K562 (cell line): Measurements from ENCODE around the gene ANKRD16. TPM values are rescaled to one million over a fixed set of nuclear protein-coding genes. Genes with fewer than 3 reads are reported as not detected.

Experiments used
- ATAC-seq: fragments of 200-7000 bp; cut with Tn5 transposase; 3 replicates; pipeline ENCODE4 v1.9.1; 2020; ENCODE audit warnings: moderate library complexity
- BruUV-seq: library from RNA; stranded (reverse); fragments of 400-500 nt; replicated peaks from 2 replicates; lab custom pipeline; 2021; lab: Mats Ljungman, UMichigan
- CTCF ChIA-PET: fragments of 300-600 bp; formaldehyde crosslinking; extraction: SDS; loops from one replicate; lab custom pipeline; 2021; ENCODE audit warnings: low intra/inter-chr PET ratio; lab: Yijun Ruan, JAX
- POLR2A ChIA-PET: fragments of 300-600, 350-650 bp; sonication (Branson Sonifier 250); formaldehyde crosslinking; extraction: SDS; loops from one replicate; lab custom pipeline; 2021; ENCODE audit warnings: antibody characterized with exemption, inconsistent platforms; lab: Yijun Ruan, JAX
- DNase-seq, 4 experiments: peaks; one replicate each; pipeline versions ENCODE4 v3.0.0 to v3.0.0-alpha.2; 2011 to 2018; ENCODE audit warnings: low spot score in 3 of 4, mixed read lengths in 3 of 4; ENCODE audit errors: extremely low read depth in 1 of 4
- FAIRE-seq: peaks from 2 replicates; lab custom pipeline; 2011; peaks lifted over from hg19 to GRCh38; lab: Jason Lieb, UNC
- H2AFZ ChIP-seq: 2 replicates; pipeline ENCODE4 v1.6.0; 2011; ENCODE audit warnings: low read depth, low read length, control low read depth, inconsistent platforms
- H3K27ac ChIP-seq: fragments of 200-600 bp; 3 replicates; pipeline ENCODE4 v1.8.0; 2011; ENCODE audit warnings: low read depth, mild to moderate bottlenecking, control low read depth, inconsistent platforms, low read length, moderate library complexity, mixed read lengths; ENCODE audit errors: extremely low read depth
- H3K27me3 ChIP-seq, 2 experiments: fragments of 300-600 bp in 1 of 2; 2 replicates in 1 of 2; 3 replicates in 1 of 2; pipeline versions ENCODE4 v1.6.0 to v1.8.0; 2011; ENCODE audit warnings: inconsistent platforms in 2 of 2, low read length in 2 of 2, mild to moderate bottlenecking in 1 of 2, mixed read lengths in 1 of 2, moderate library complexity in 1 of 2; ENCODE audit not compliant: control insufficient read depth in 2 of 2, insufficient read depth in 2 of 2
- H3K36me3 ChIP-seq: fragments of 300-600 bp; 3 replicates; pipeline ENCODE4 v1.8.0; 2011; ENCODE audit warnings: mild to moderate bottlenecking, low read length, inconsistent platforms; ENCODE audit not compliant: control insufficient read depth, insufficient read depth
- H3K4me1 ChIP-seq, 2 experiments: fragments of 200-600 bp in 1 of 2; replicated peaks in 1 of 2; 2 replicates in 1 of 2; 3 replicates in 1 of 2; pipeline versions ENCODE4 v1.5.1 to v1.8.0; 2011; ENCODE audit warnings: inconsistent platforms in 2 of 2, low read length in 2 of 2, mild to moderate bottlenecking in 1 of 2, mixed read lengths in 1 of 2, moderate library complexity in 1 of 2; ENCODE audit not compliant: control insufficient read depth in 2 of 2, insufficient read depth in 2 of 2
- H3K4me2 ChIP-seq: 2 replicates; pipeline ENCODE4 v1.6.1; 2011; ENCODE audit warnings: low read length, control low read depth, inconsistent platforms, mixed read lengths; ENCODE audit not compliant: insufficient read depth
- H3K4me3 ChIP-seq: fragments of 200-600 bp; sonication (generic), shearing (Covaris generic); 2 replicates; pipeline ENCODE4 v1.5.1; 2016; ENCODE audit warnings: control low read depth, inconsistent platforms
- H3K79me2 ChIP-seq: fragments of 200-600 bp; 3 replicates; pipeline ENCODE4 v1.8.0; 2011; ENCODE audit warnings: low read length, inconsistent platforms; ENCODE audit not compliant: control insufficient read depth, insufficient read depth
- H3K9ac ChIP-seq, 2 experiments: 2 replicates each; pipeline versions ENCODE4 v1.6.0 to v1.6.1; 2011; ENCODE audit warnings: low read depth in 2 of 2, low read length in 2 of 2, control low read depth in 1 of 2, inconsistent platforms in 1 of 2, mild to moderate bottlenecking in 1 of 2, mixed read lengths in 1 of 2; ENCODE audit not compliant: insufficient read depth in 1 of 2
- H3K9me1 ChIP-seq: one replicate; pipeline ENCODE4 v1.6.0; 2011; ENCODE audit warnings: inconsistent platforms, mild to moderate bottlenecking, low read length, moderate library complexity; ENCODE audit not compliant: control insufficient read depth, insufficient read depth
- H3K9me3 ChIP-seq: replicated peaks from 2 replicates; pipeline ENCODE4 v1.5.1; 2011; ENCODE audit warnings: low read depth, low read length, inconsistent platforms; ENCODE audit not compliant: control insufficient read depth, insufficient read depth
- H4K20me1 ChIP-seq: replicated peaks from 2 replicates; pipeline ENCODE4 v1.6.1; 2011; ENCODE audit warnings: low read length, inconsistent platforms, mixed read lengths; ENCODE audit not compliant: control insufficient read depth, insufficient read depth
- CUX1 ChIP-seq: fragments of 200-800 bp; sonication (Bioruptor generic); IDR thresholded peaks from 2 replicates; pipeline ENCODE4 v1.6.1; 2016; ENCODE audit warnings: missing genetic modification characterization, missing compliant biosample characterization
- DDX20 ChIP-seq: fragments of 450-650 bp; IDR thresholded peaks from 2 replicates; pipeline ENCODE4 v1.6.1; 2016; ENCODE audit warnings: missing genetic modification characterization, low read depth, mild to moderate bottlenecking, missing compliant biosample characterization, moderate library complexity
- DEAF1 ChIP-seq: fragments of 450-650 bp; formaldehyde crosslinking; IDR thresholded peaks from 2 replicates; pipeline ENCODE4 v1.4.0; 2020; ENCODE audit warnings: mild to moderate bottlenecking, moderate library complexity
- ETS1 ChIP-seq: conservative IDR thresholded peaks from 2 replicates; pipeline ENCODE4 v1.6.1; 2011; ENCODE audit warnings: low read depth, mild to moderate bottlenecking, low read length; ENCODE audit not compliant: control insufficient read depth
- KLF16 ChIP-seq: IDR thresholded peaks from 2 replicates; pipeline ENCODE4 v1.6.1; 2016; ENCODE audit warnings: antibody characterized with exemption
- NFIX ChIP-seq: fragments of 250-450 bp; sonication (Bioruptor Pico); IDR thresholded peaks from 2 replicates; pipeline ENCODE4 v1.4.0; 2020; ENCODE audit warnings: low read depth, mild to moderate bottlenecking, moderate library complexity
- NFXL1 ChIP-seq: fragments of 450-650 bp; formaldehyde crosslinking; IDR thresholded peaks from 2 replicates; pipeline ENCODE4 v1.4.0; 2021; ENCODE audit warnings: mild to moderate bottlenecking
- PPARD ChIP-seq: fragments of 250-450 bp; sonication (Bioruptor Pico); IDR thresholded peaks from 2 replicates; pipeline ENCODE4 v1.8.0; 2022; ENCODE audit warnings: inconsistent platforms, mild to moderate bottlenecking, moderate library complexity
- SMARCC2 ChIP-seq: fragments of 450-650 bp; IDR thresholded peaks from 2 replicates; pipeline ENCODE4 v1.6.1; 2017; ENCODE audit warnings: antibody characterized with exemption, moderate library complexity, mild to moderate bottlenecking, low read depth
- ZKSCAN3 ChIP-seq: fragments of 250-450 bp; sonication (Bioruptor Pico); IDR thresholded peaks from 2 replicates; pipeline ENCODE4 v1.4.0; 2020
- ZNF41 ChIP-seq: fragments of 250-450 bp; sonication (Bioruptor Pico); conservative IDR thresholded peaks from 2 replicates; pipeline ENCODE4 v1.4.0; 2020; ENCODE audit warnings: mild to moderate bottlenecking
- ZNF780A ChIP-seq: fragments of 250-450 bp; sonication (Bioruptor Pico); IDR thresholded peaks from 2 replicates; pipeline ENCODE4 v1.5.0; 2021; ENCODE audit warnings: mild to moderate bottlenecking
- WGBS: fragments of 100-300 bp; shearing (Covaris generic); methylation state at CpG from one replicate; pipeline ENCODE4 v1.1.6; 2016; ENCODE audit warnings: low coverage, mixed read lengths; ENCODE audit not compliant: insufficient coverage; ENCODE audit errors: missing lambda C conversion rate; 5-methylcytosine and 5-hydroxymethylcytosine counted together
- in situ Hi-C: fragments of 300-500 bp; cut with MboI; formaldehyde crosslinking; loops from 4 replicates; pipeline ENCODE4 v1.15.0; 2018; ENCODE audit warnings: inconsistent platforms, mixed read lengths
- intact Hi-C: fragments of 100-400 bp; cut with micrococcal nuclease; formaldehyde crosslinking; loops from 2 replicates; pipeline ENCODE4 v1.14.2; 2022
- polyA plus RNA-seq, 8 experiments: library from polyadenylated mRNA; depleted of rRNA in 4 of 8; stranded (reverse) in 5 of 8; unstranded in 3 of 8; fragments of >200 nt; fragmentation: Nextera tagmentation in 2 of 8; fragmentation: Illumina TruSeq in 1 of 8; extraction: Ambion mirVana in 2 of 8; extraction: Trizol in 1 of 8; gene quantifications; 2 replicates each; pipeline versions ENCODE4 v1.2.1 to v1.2.3, GENCODE V29; 2011 to 2014; ENCODE audit warnings: inconsistent platforms in 1 of 8, missing spikeins in 1 of 8
- total RNA-seq, 7 experiments: library from RNA; depleted of rRNA in 6 of 7; stranded (reverse); fragments of >200 nt in 6 of 7; fragmentation: Illumina TruSeq in 2 of 7; extraction: Trizol in 2 of 7; gene quantifications; 2 replicates each; pipeline versions ENCODE4 v1.2.1 to v1.2.3, GENCODE V29; 2011 to 2021; ENCODE audit warnings: low replicate concordance in 1 of 7

The ANKRD16 gene
- total and polyA plus RNA-seq, 9 of the 15 experiments (the other 6 are each of a cell fraction or from before 2014, with no cell fraction given), result 1.5 to 16.0 (median 9.5) TPM

- TF ChIP-seq CUX1 (CRISPR knock-in tag) (no peak), ZNF780A (no peak), DDX20 (no peak), NFIX (CRISPR knock-in tag) (no peak)
These were observed 2.1 kb downstream of the ANKRD16 start (continued) for GRCh38 chr10:5887641-5888040.

GRCh38 chr10:5887029-5887428 is 2.7 kb downstream of the ANKRD16 start:
- Histone ChIP-seq H3K4me1 (peaks cover 19 to 28% of the 10 kb centered on the region in 2 experiments), H3K4me3 (no peak overlapping the region), H3K27ac (no peak overlapping the region), H3K36me3 (peaks cover 67% of the 10 kb centered on the region), H2AFZ (no peak overlapping the region), H3K4me2 (peak overlapping the region; percentile 23; the same call in 1 of the 2 replicates), H3K9ac (0 out of 4 replicates have a peak overlapping the region, but pooled peaks of 1 of the 2 experiments have one; percentile 10), H4K20me1 (no peaks in the 10 kb centered on the region; the same call in 1 of the 2 replicates), H3K9me1 (no peaks in the 10 kb centered on the region), H3K27me3 (no peaks in the 10 kb centered on the region), H3K9me3 (no peaks in the 10 kb centered on the region), H3K79me2 (peaks cover 48% of the 10 kb centered on the region)
- ATAC-seq, result no peak
- BruUV-seq, result no TSS peak
- in situ Hi-C loops (no loop called here), intact Hi-C loops (no loop called here)
- ChIA-PET POLR2A (interaction anchor here (0.6 to 4.2 kb wide), 4 partner anchors 30 to 302 kb away, joined by 3 to 14 read pairs (median 3); partner anchors contain the start of gene GDI2), CTCF (no interaction called here)
- WGBS, result 15% methylated on average over 1 of the region's 1 CpG
- peak; percentile 32 for FAIRE-seq
- DNase-seq, result no peak
- TF ChIP-seq ZNF41 (CRISPR knock-in tag), result no peak
- TF ChIP-seq PPARD (CRISPR knock-in tag), result no peak
- TF ChIP-seq NFXL1, result no peak
- no peak for TF ChIP-seq DEAF1
- no peak for TF ChIP-seq ETS1
- no peak for TF ChIP-seq KLF16
- no peak for TF ChIP-seq ZKSCAN3 (CRISPR knock-in tag)
- no peak for TF ChIP-seq SMARCC2
